HEK293 (cell line): Measurements from ENCODE around the gene MED13L.

Experiments
- CTCF ChIA-PET: fragments of 350-600 bp; formaldehyde crosslinking; extraction: SDS; loops from one replicate; lab custom pipeline; 2021; ENCODE audit warnings: antibody characterized with exemption; lab: Yijun Ruan, JAX
- POLR2A ChIA-PET: fragments of 300-600 bp; formaldehyde crosslinking; extraction: SDS; loops from one replicate; lab custom pipeline; 2020; ENCODE audit warnings: antibody characterized with exemption, inconsistent platforms; lab: Yijun Ruan, JAX
- H3K27ac ChIP-seq: fragments of 200-500 bp; sonication (Bioruptor generic); 2 replicates; pipeline ENCODE4 v1.5.1; 2014; ENCODE audit warnings: low read depth, low read length, control low read depth, inconsistent platforms; ENCODE audit errors: extremely low read depth
- H3K36me3 ChIP-seq, 2 experiments: fragments of 200-500 bp in 1 of 2; sonication (Bioruptor generic) in 1 of 2; 1 replicate in 1 of 2; 2 replicates in 1 of 2; pipeline ENCODE4 v1.5.1; 2014 to 2017; ENCODE audit warnings: inconsistent platforms in 2 of 2, low read length in 2 of 2; ENCODE audit not compliant: control insufficient read depth in 2 of 2, insufficient read depth in 1 of 2
- H3K4me1 ChIP-seq: fragments of 200-500 bp; sonication (Bioruptor generic); 2 replicates; pipeline ENCODE4 v1.5.1; 2014; ENCODE audit warnings: mild to moderate bottlenecking, low read length, inconsistent platforms; ENCODE audit not compliant: control insufficient read depth, insufficient read depth
- H3K4me3 ChIP-seq: 2 replicates; pipeline ENCODE4 v1.5.1; 2011; ENCODE audit warnings: low read depth, mild to moderate bottlenecking, control low read depth, low read length, moderate library complexity
- H3K9me3 ChIP-seq: fragments of 200-500 bp; sonication (Bioruptor generic); 2 replicates; pipeline ENCODE4 v1.5.1; 2014; ENCODE audit warnings: low read depth, low read length, inconsistent platforms; ENCODE audit not compliant: control insufficient read depth, insufficient read depth
- AEBP2 ChIP-seq: fragments of 450-650 bp; formaldehyde crosslinking; IDR thresholded peaks from 2 replicates; pipeline ENCODE4 v1.5.1; 2016; ENCODE audit warnings: missing biosample characterization, missing genetic modification characterization, borderline replicate concordance
- GFI1B ChIP-seq: fragments of 450-650 bp; formaldehyde crosslinking; IDR thresholded peaks from 2 replicates; pipeline ENCODE4 v1.5.1; 2016; ENCODE audit warnings: missing biosample characterization, missing genetic modification characterization
- HOXA7 ChIP-seq: sonication (generic); formaldehyde crosslinking; IDR thresholded peaks from 2 replicates; pipeline ENCODE4 v1.8.1; 2022; ENCODE audit warnings: missing genetic modification reagents, borderline replicate concordance
- KLF9 ChIP-seq: fragments of 450-650 bp; formaldehyde crosslinking; IDR thresholded peaks from 2 replicates; pipeline ENCODE4 v1.5.1; 2016; ENCODE audit warnings: missing biosample characterization, missing genetic modification characterization, low read depth
- TRIM28 ChIP-seq: IDR thresholded peaks from 2 replicates; pipeline ENCODE4 v1.6.1; 2011; ENCODE audit warnings: low read length, control low read depth, borderline replicate concordance
- ZBTB7A ChIP-seq: fragments of 450-650 bp; formaldehyde crosslinking; IDR thresholded peaks from 2 replicates; pipeline ENCODE4 v1.5.1; 2016; ENCODE audit warnings: low read depth, missing biosample characterization, missing genetic modification characterization
- ZFP41 ChIP-seq: fragments of 450-650 bp; formaldehyde crosslinking; IDR thresholded peaks from 2 replicates; pipeline ENCODE4 v1.5.1; 2016; ENCODE audit warnings: missing biosample characterization, missing genetic modification characterization, borderline replicate concordance
- ZNF175 ChIP-seq: fragments of 450-650 bp; formaldehyde crosslinking; IDR thresholded peaks from 2 replicates; pipeline ENCODE4 v1.5.1; 2016; ENCODE audit warnings: missing biosample characterization, missing genetic modification characterization
- ZNF23 ChIP-seq: fragments of 450-650 bp; formaldehyde crosslinking; IDR thresholded peaks from 2 replicates; pipeline ENCODE4 v1.5.1; 2016; ENCODE audit warnings: missing biosample characterization, missing genetic modification characterization, borderline replicate concordance
- ZNF292 ChIP-seq: fragments of 450-650 bp; formaldehyde crosslinking; IDR thresholded peaks from 2 replicates; pipeline ENCODE4 v1.5.1; 2016; ENCODE audit warnings: low read depth, missing biosample characterization, missing genetic modification characterization, borderline replicate concordance
- ZNF354C ChIP-seq: fragments of 450-650 bp; formaldehyde crosslinking; IDR thresholded peaks from 2 replicates; pipeline ENCODE4 v1.5.1; 2016; ENCODE audit warnings: missing biosample characterization, missing genetic modification characterization, low read depth, borderline replicate concordance
- ZNF549 ChIP-seq: fragments of 450-650 bp; IDR thresholded peaks from 2 replicates; pipeline ENCODE4 v1.5.1; 2018; ENCODE audit warnings: missing biosample characterization, missing genetic modification characterization, mild to moderate bottlenecking, inconsistent platforms, moderate library complexity
- ZNF571 ChIP-seq: fragments of 450-650 bp; formaldehyde crosslinking; IDR thresholded peaks from 2 replicates; pipeline ENCODE4 v1.5.0; 2017; ENCODE audit warnings: missing biosample characterization, missing genetic modification characterization
- ZNF610 ChIP-seq: fragments of 450-650 bp; formaldehyde crosslinking; IDR thresholded peaks from 2 replicates; pipeline ENCODE4 v1.5.1; 2016; ENCODE audit warnings: missing biosample characterization, missing genetic modification characterization, borderline replicate concordance
- TF ChIP-seq, protein P1 (sequence below): fragments of 450-650 bp; formaldehyde crosslinking; IDR thresholded peaks from 2 replicates; pipeline ENCODE4 v1.5.1; 2017; ENCODE audit warnings: missing biosample characterization, missing genetic modification characterization
- TF ChIP-seq, protein P2 (sequence below): fragments of 450-650 bp; formaldehyde crosslinking; optimal IDR thresholded peaks from 2 replicates; pipeline ENCODE3; 2016; ENCODE audit warnings: missing biosample characterization, mild to moderate bottlenecking, missing genetic modification characterization
- TF ChIP-seq, protein P3 (sequence below): fragments of 450-650 bp; formaldehyde crosslinking; IDR thresholded peaks from 2 replicates; pipeline ENCODE4 v1.5.0; 2017; ENCODE audit warnings: missing biosample characterization, missing genetic modification characterization, borderline replicate concordance
- TF ChIP-seq, protein P4 (sequence below): fragments of 450-650 bp; formaldehyde crosslinking; IDR thresholded peaks from 2 replicates; pipeline ENCODE4 v1.5.1; 2016; ENCODE audit warnings: missing biosample characterization, missing genetic modification characterization
- TF ChIP-seq, protein P5 (sequence below): fragments of 450-650 bp; formaldehyde crosslinking; conservative IDR thresholded peaks from 2 replicates; pipeline ENCODE4 v1.5.1; 2016; ENCODE audit warnings: low read depth, missing biosample characterization, missing genetic modification characterization

Gene MED13L

GRCh38 chr12:116116650-116117424 is 160.7 kb downstream of the MED13L start:
- no peaks in the 10 kb centered on the region for H3K9me3 ChIP-seq
- H3K27ac ChIP-seq: no peak overlapping the region
- POLR2A ChIA-PET: no interaction called here
- H3K4me3 ChIP-seq: no peak overlapping the region
- CTCF ChIA-PET: no interaction called here
- TF ChIP-seq, protein P1, sequence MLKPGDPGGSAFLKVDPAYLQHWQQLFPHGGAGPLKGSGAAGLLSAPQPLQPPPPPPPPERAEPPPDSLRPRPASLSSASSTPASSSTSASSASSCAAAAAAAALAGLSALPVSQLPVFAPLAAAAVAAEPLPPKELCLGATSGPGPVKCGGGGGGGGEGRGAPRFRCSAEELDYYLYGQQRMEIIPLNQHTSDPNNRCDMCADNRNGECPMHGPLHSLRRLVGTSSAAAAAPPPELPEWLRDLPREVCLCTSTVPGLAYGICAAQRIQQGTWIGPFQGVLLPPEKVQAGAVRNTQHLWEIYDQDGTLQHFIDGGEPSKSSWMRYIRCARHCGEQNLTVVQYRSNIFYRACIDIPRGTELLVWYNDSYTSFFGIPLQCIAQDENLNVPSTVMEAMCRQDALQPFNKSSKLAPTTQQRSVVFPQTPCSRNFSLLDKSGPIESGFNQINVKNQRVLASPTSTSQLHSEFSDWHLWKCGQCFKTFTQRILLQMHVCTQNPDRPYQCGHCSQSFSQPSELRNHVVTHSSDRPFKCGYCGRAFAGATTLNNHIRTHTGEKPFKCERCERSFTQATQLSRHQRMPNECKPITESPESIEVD (tag by site-specific recombination): peak; percentile 40; the same call in 1 of the 2 replicates
- TF ChIP-seq, protein P2, sequence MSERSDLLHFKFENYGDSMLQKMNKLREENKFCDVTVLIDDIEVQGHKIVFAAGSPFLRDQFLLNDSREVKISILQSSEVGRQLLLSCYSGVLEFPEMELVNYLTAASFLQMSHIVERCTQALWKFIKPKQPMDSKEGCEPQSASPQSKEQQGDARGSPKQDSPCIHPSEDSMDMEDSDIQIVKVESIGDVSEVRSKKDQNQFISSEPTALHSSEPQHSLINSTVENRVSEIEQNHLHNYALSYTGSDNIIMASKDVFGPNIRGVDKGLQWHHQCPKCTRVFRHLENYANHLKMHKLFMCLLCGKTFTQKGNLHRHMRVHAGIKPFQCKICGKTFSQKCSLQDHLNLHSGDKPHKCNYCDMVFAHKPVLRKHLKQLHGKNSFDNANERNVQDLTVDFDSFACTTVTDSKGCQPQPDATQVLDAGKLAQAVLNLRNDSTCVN (tag by site-specific recombination): no peak
- no peaks in the 10 kb centered on the region for H3K36me3 ChIP-seq
- H3K4me1 ChIP-seq: peaks cover 14% of the 10 kb centered on the region; the same call in 1 of the 2 replicates

DNA sequence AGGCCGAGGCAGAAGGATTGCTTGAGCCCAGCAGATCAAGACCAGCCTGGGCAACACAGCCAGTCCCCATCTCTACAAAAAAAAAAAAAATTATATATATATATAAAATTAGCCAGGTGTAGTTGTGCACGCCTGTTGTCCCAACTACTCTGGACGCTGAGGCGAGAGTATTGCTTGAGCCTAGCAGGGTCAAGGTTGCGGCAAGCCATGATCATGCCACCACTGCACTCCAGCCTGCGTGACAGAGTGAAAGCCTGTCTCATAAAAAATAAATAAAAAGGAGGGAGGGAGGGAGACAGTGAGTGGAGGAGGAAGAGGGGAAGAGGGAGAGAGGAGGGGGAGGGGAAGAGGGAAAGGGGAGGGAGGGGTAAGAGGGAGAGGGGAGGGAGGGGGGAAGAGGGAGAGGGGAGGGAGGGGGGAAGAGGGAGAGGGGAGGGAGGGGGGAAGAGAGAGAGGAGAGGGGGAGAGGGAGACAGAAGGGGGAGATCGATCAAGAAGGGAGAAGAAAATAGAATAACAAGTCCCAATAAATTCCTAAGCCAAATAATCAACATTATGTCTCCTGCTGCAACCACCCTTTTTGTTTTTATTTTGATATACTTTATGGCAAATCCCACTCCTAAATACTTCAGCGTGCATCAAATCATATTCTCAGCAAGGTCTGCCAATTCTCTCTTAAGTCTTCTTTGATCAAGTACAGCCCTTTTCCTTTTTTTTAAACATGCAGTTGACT is 163.9 kb downstream of the MED13L start:
- Histone ChIP-seq H3K4me1 (peaks cover 6% of the 10 kb centered on the region; the same call in 1 of the 2 replicates), H3K4me3 (no peak overlapping the region), H3K27ac (no peak overlapping the region), H3K36me3 (no peaks in the 10 kb centered on the region), H3K9me3 (no peaks in the 10 kb centered on the region)
- ChIA-PET POLR2A (no interaction called here), CTCF (interaction anchor here (0.5 to 1.2 kb wide), 2 partner anchors 46 to 190 kb away, joined by 3 to 5 read pairs; no protein-coding TSS in a partner anchor)
- TF ChIP-seq ZFP41 (tag by site-specific recombination) (no peak), ZNF23 (tag by site-specific recombination) (no peak), GFI1B (tag by site-specific recombination) (no peak), ZNF292 (no peak), ZNF571 (no peak), TRIM28 (no peak), AEBP2 (no peak), ZNF549 (tag by site-specific recombination) (no peak), ZNF354C (no peak), KLF9 (tag by site-specific recombination) (no peak), HOXA7 (CRISPR knock-in tag) (no peak), ZBTB7A (no peak), ZNF175 (tag by site-specific recombination) (no peak), ZNF610 (tag by site-specific recombination) (no peak)
- TF ChIP-seq, protein P3, sequence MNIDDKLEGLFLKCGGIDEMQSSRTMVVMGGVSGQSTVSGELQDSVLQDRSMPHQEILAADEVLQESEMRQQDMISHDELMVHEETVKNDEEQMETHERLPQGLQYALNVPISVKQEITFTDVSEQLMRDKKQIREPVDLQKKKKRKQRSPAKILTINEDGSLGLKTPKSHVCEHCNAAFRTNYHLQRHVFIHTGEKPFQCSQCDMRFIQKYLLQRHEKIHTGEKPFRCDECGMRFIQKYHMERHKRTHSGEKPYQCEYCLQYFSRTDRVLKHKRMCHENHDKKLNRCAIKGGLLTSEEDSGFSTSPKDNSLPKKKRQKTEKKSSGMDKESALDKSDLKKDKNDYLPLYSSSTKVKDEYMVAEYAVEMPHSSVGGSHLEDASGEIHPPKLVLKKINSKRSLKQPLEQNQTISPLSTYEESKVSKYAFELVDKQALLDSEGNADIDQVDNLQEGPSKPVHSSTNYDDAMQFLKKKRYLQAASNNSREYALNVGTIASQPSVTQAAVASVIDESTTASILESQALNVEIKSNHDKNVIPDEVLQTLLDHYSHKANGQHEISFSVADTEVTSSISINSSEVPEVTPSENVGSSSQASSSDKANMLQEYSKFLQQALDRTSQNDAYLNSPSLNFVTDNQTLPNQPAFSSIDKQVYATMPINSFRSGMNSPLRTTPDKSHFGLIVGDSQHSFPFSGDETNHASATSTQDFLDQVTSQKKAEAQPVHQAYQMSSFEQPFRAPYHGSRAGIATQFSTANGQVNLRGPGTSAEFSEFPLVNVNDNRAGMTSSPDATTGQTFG (tag by site-specific recombination): no peak
- TF ChIP-seq, protein P4, sequence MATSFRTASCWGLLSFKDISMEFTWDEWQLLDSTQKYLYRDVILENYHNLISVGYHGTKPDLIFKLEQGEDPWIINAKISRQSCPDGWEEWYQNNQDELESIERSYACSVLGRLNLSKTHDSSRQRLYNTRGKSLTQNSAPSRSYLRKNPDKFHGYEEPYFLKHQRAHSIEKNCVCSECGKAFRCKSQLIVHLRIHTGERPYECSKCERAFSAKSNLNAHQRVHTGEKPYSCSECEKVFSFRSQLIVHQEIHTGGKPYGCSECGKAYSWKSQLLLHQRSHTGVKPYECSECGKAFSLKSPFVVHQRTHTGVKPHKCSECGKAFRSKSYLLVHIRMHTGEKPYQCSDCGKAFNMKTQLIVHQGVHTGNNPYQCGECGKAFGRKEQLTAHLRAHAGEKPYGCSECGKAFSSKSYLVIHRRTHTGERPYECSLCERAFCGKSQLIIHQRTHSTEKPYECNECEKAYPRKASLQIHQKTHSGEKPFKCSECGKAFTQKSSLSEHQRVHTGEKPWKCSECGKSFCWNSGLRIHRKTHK: no peak
- TF ChIP-seq, protein P5, sequence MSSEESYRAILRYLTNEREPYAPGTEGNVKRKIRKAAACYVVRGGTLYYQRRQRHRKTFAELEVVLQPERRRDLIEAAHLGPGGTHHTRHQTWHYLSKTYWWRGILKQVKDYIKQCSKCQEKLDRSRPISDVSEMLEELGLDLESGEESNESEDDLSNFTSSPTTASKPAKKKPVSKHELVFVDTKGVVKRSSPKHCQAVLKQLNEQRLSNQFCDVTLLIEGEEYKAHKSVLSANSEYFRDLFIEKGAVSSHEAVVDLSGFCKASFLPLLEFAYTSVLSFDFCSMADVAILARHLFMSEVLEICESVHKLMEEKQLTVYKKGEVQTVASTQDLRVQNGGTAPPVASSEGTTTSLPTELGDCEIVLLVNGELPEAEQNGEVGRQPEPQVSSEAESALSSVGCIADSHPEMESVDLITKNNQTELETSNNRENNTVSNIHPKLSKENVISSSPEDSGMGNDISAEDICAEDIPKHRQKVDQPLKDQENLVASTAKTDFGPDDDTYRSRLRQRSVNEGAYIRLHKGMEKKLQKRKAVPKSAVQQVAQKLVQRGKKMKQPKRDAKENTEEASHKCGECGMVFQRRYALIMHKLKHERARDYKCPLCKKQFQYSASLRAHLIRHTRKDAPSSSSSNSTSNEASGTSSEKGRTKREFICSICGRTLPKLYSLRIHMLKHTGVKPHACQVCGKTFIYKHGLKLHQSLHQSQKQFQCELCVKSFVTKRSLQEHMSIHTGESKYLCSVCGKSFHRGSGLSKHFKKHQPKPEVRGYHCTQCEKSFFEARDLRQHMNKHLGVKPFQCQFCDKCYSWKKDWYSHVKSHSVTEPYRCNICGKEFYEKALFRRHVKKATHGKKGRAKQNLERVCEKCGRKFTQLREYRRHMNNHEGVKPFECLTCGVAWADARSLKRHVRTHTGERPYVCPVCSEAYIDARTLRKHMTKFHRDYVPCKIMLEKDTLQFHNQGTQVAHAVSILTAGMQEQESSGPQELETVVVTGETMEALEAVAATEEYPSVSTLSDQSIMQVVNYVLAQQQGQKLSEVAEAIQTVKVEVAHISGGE (tag by site-specific recombination): no peak
